Esophagus muscularis mucosa (tissue), 3 donors: Measurements from ENCODE around the gene TOLLIP.

ENCODE experiments used
- EP300 ChIP-seq: sonication (generic); formaldehyde crosslinking; IDR thresholded peaks from one replicate; pipeline ENCODE4 v1.6.1; 2017; ENCODE audit warnings: antibody characterized with exemption
- TF ChIP-seq, protein P1 (sequence below), 3 experiments: fragments of 200-600 bp in 2 of 3; fragments of 450-650 bp in 1 of 3; sonication (generic) in 2 of 3; IDR thresholded peaks; one replicate each; pipeline ENCODE4 v1.5.1; 2017 to 2019; ENCODE audit warnings: antibody characterized with exemption in 3 of 3, mild to moderate bottlenecking in 2 of 3, moderate library complexity in 1 of 3

DNA sequence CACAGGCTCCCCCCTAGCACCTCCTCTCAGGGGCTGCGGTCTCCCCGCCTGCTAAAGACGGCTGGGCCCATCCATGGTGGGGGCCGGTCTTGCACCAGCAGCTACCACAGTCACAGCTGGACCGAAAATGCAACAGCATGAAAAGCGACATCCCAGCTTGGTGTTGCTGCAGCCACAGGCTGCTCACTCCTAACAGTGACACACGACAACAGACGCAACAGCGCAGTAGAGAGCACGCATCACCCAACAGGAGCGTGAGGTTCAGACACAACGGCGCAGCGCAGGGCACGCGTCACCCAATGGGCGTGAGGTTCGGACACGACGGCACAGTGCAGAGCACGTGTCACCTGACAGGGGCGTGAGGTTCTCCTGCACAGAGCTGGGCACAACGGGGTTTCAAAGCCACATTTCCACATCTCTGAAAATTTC, 24.1 kb downstream of the TOLLIP start:
- TF ChIP-seq EP300, result no peak
- TF ChIP-seq, protein P1, sequence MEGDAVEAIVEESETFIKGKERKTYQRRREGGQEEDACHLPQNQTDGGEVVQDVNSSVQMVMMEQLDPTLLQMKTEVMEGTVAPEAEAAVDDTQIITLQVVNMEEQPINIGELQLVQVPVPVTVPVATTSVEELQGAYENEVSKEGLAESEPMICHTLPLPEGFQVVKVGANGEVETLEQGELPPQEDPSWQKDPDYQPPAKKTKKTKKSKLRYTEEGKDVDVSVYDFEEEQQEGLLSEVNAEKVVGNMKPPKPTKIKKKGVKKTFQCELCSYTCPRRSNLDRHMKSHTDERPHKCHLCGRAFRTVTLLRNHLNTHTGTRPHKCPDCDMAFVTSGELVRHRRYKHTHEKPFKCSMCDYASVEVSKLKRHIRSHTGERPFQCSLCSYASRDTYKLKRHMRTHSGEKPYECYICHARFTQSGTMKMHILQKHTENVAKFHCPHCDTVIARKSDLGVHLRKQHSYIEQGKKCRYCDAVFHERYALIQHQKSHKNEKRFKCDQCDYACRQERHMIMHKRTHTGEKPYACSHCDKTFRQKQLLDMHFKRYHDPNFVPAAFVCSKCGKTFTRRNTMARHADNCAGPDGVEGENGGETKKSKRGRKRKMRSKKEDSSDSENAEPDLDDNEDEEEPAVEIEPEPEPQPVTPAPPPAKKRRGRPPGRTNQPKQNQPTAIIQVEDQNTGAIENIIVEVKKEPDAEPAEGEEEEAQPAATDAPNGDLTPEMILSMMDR (IDR thresholded peaks at IDR 0.05), result no peak
